Measurements from ENCODE around the gene FIS1.
"Not testable (repeated sequence)": the region's sequence is repeated elsewhere in the genome, so short reads cannot be mapped to it uniquely, and the experiment has no call there.

FIS1 gene

GRCh38 chr7:101244375-101245146 is at the start of gene FIS1:
TSS of gene FIS1 (minus strand) at chr7:101245081. CDS start at chr7:101245004, 77 bp downstream.
- peak; percentile 95 for DNase-seq (ENCODE audit: extremely low read depth, insufficient read length)
- peak; percentile 95 for TF ChIP-seq CTCF (IDR thresholded peaks at IDR 0.05; ENCODE audit: insufficient read depth, low read length, poor library complexity, severe bottlenecking)
- H3K27me3 ChIP-seq (replicated peaks; ENCODE audit: control insufficient read depth, insufficient read depth, low read length) = no peaks in the 10 kb centered on the region
- H3K4me3 ChIP-seq (replicated peaks; ENCODE audit: low read depth, low read length) = peak within 1 kb of the TSS; percentile 78
- peaks cover 18% of the 10 kb centered on the region for H3K36me3 ChIP-seq (ENCODE audit: control insufficient read depth, insufficient read depth, low read length)

GRCh38 chr7:101294039-101294831 is 49.4 kb upstream of the FIS1 start:
- no peak for DNase-seq (ENCODE audit: extremely low read depth, insufficient read length)

GRCh38 chr7:101293069-101294021 is 48.5 kb upstream of the FIS1 start:
- not testable (repeated sequence) for DNase-seq (ENCODE audit: extremely low read depth, insufficient read length); H3K27me3 ChIP-seq (replicated peaks; ENCODE audit: control insufficient read depth, insufficient read depth, low read length); H3K36me3 ChIP-seq (ENCODE audit: control insufficient read depth, insufficient read depth, low read length); H3K4me3 ChIP-seq (replicated peaks; ENCODE audit: low read depth, low read length)

More at GRCh38 chr7:101294039-101294831, 49.4 kb upstream of the FIS1 start:
- no peaks in the 10 kb centered on the region for H3K36me3 ChIP-seq (ENCODE audit: control insufficient read depth, insufficient read depth, low read length)
- no peak overlapping the region for H3K4me3 ChIP-seq (replicated peaks; ENCODE audit: low read depth, low read length)
- no peak for TF ChIP-seq CTCF (IDR thresholded peaks at IDR 0.05; ENCODE audit: insufficient read depth, low read length, poor library complexity, severe bottlenecking)
- H3K27me3 ChIP-seq (replicated peaks; ENCODE audit: control insufficient read depth, insufficient read depth, low read length) = no peaks in the 10 kb centered on the region; the same call in 1 of the 2 replicates

GRCh38 chr7:101292566-101292965 is 47.7 kb upstream of the FIS1 start:
- not testable (repeated sequence) for H3K27me3 ChIP-seq (replicated peaks; ENCODE audit: control insufficient read depth, insufficient read depth, low read length); H3K36me3 ChIP-seq (ENCODE audit: control insufficient read depth, insufficient read depth, low read length); DNase-seq (ENCODE audit: extremely low read depth, insufficient read length); H3K4me3 ChIP-seq (replicated peaks; ENCODE audit: low read depth, low read length)

- peak; percentile 32 for DNase-seq (ENCODE audit: extremely low read depth, insufficient read length)
- H3K27me3 ChIP-seq (replicated peaks; ENCODE audit: control insufficient read depth, insufficient read depth, low read length); H3K36me3 ChIP-seq (ENCODE audit: control insufficient read depth, insufficient read depth, low read length); H3K4me3 ChIP-seq (replicated peaks; ENCODE audit: low read depth, low read length): not testable (repeated sequence)
- TF ChIP-seq CTCF (IDR thresholded peaks at IDR 0.05; ENCODE audit: insufficient read depth, low read length, poor library complexity, severe bottlenecking) = peak; percentile 55
Observed at GRCh38 chr7:101290186-101291037, 45.5 kb upstream of the FIS1 start.

GRCh38 chr7:101289687-101290086 is 44.8 kb upstream of the FIS1 start:
- not testable (repeated sequence) for H3K27me3 ChIP-seq (replicated peaks; ENCODE audit: control insufficient read depth, insufficient read depth, low read length); DNase-seq (ENCODE audit: extremely low read depth, insufficient read length)

More at GRCh38 chr7:101289687-101290086, 44.8 kb upstream of the FIS1 start:
- not testable (repeated sequence) for H3K4me3 ChIP-seq (replicated peaks; ENCODE audit: low read depth, low read length); H3K36me3 ChIP-seq (ENCODE audit: control insufficient read depth, insufficient read depth, low read length)
